SW 1271 (cell line): ENCODE measurements around the gene CEP85L.
A peak's percentile ranks its signal among the peaks of the same experiment; 100 is the strongest.

Source experiments
- DNase-seq, 2 experiments: peaks; one replicate each; lab custom pipeline; 2025; lab: John Stamatoyannopoulos, UW

Gene CEP85L

DNA sequence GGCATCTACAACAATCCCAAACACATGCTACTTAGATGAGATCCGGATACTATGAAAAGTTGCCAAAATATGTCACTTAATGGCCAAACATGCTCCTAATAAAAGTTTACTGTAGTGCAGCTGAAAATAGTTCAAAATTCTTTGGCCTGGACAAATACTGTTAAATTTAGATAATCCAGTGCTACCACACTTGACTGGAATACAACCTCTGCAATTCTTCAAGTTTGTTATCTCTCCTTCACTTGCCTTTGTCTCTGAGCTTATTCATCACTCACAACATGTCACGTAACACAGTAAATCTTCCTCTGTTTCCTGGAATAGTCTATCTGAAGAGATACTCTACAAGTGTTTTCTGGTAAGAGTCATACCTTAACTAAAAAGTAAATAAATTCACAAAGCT lies 113.8 kb downstream of the CEP85L start:
- no peak for DNase-seq

DNA sequence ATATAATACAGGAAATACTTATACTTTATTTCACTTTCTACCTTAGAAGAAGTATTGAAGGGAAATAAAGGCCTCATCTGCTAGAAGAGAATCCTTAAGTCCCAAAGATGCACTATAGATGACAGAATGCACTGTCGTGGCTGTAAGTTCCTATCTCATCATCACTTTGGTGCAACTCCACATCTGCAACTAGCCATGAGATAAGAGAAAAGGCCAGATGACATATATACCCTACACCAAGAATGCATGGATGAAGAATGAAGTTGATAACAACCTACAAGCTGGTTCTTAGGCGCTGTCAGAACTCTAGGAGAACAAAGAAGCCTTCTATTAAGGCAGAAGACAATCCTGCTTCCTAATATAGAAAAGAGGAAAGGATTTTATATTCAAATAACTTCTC lies 114.9 kb downstream of the CEP85L start:
- no peak for DNase-seq

DNA sequence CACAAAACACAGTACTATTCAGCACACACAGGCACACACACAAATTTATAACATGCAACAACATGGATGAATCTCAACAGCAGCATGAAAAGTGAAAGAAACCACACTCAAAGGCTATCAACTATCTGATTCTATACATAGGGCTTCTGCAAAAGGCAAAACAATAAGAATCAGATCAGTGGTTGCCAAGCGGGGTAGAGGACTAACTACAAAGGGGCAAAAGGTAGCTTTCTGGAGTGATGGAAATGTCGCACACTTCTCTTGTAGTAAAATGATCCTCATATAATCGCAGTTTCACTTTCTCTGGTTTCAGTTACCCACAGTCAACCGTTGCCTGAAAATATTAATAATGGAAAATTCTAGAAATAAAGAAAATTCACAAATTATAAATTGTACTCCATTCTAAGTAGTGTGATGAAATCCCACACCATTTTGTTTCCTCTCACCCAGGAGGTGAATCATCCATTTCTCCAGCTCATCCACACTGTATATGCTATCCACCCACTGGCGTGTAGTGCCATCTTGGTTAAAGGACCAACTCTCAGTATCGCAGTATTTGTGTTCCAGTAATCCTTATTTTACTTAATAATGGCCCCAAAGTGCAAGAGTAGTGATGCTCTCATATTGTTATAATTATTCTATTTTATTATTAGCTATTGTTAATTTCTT lies 116.1 kb downstream of the CEP85L start:
- no peak for DNase-seq

DNA sequence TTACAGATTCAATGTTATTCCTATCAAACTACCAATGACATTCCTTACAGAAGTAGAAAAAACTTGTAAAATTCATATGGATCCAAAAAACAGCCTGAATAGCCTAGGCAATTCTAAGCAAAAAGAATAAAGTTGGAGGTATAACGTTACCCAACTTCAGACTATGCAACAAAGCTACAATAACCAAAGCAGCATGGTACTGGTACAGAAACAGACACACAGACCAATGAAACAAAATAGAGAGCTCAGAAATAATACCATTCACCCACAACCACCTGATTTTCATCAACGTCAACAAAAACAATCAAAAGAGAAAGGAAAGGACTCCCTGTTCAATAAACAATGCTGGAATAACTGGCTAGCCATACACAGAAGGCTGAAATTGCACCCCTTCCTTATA lies 120.4 kb downstream of the CEP85L start:
- DNase-seq = no peak

DNA sequence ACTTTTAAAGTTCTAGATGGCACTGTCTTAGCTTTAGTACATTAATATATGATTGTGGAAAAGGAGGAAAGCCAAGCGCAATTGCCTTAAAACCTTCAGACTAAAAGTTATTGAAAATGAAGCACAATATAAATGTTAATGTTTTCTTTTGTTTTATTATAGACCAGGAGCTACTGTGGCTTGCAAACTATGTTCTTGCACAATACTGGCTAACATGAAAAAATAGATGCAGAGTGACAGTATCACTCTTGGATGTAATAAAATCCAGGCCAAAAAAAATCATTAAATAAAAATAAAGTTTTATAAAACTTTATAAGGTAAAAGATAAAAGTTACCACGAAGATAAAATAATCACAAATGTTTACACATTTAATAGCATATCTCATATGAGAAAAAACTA lies 121.6 kb downstream of the CEP85L start:
- DNase-seq = no peak

DNA sequence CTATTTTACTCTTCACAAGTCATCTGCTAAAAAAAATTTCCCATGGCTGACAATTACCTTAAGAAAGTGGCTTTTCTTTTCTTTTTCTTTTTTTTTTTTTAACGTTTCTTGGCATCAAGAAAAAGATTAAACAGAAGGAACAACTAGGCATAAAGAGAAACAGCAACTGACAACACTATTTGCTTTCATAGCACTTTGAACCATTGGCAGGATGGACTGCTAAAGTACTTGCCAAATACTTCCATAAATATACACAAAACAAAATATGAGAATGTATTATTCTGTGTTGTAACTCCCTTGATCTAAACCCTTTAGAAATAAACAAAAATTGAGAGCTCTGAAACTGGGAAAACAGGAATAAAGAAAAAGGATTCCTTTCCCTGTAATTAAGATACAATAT lies 123.3 kb downstream of the CEP85L start:
- DNase-seq = no peak

DNA sequence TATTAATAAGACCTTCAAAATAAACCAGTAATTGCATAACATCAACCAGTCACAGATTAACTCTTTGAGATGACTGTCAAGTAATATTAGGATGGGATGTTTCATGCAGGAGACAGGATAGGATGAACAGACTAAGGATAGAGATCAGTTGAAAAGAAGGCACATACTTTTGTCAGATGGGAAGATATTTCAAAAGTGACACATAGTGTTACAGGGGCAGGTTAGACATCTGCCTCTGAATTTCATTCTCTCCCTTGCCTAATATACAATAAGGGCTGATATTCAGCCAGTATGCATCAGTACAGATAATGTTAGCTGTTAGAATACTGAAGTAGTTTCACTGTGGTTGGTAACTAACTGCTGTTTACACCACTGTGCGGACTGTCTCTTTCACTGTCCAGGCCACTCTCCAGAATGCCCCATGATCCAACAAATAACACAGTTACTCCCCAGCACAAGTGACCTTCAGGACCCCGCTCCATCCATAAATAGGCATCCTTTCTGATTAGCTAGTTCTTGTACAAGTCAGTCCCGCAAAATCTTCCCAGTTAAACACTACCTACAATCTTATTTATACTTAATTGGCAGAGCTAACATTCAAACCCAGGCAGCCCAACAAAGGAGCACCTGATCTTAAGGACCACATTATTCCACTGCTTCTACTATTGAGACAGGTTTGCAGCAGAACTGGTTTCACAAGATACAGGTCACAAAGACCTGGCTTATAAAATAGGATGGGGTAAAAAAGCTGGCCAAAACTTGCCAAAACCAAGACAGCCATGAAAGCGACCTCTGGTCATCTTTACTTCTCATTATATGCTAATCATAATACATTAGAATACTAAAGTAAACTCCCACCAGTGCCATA lies 125.2 kb downstream of the CEP85L start:
- no peak for DNase-seq

DNA sequence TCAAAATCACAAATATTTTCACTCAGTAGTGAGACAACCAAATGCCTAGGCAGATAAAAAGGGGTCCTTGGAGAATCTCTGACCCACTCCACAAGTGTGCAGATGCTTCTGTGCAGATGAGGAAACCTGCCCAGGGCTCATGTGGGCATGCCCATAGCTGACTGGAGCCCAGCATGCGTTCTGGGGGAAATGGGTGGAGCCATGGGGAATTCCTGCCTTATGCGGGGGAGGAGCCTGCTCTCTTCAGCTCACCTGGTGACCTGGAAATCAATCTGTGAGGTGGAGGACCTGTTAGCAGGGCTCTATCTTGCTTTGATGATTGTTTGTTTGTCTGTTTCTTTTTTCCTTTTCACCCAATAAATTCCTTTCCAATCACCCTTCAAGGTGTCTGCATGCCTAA lies 126.7 kb downstream of the CEP85L start:
- DNase-seq = no peak

DNA sequence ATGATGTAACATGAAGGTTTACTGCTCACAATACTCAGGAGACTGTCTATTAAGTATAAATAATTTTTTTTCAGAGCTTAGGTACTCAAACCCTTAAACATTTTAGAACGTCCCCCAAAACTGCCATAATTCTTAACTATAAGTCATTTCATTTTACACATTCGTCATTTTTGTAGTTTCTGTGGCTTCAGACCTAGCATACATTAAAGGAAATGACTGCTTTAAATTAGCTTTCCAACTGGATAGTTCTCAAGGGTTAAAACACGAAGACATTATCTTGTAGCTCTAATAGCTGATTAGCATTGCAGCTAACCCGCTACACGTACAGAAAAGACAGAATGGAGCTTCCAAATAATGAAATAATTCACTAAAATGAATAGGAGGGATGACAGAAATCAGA lies 128.2 kb downstream of the CEP85L start:
- DNase-seq = no peak

DNA sequence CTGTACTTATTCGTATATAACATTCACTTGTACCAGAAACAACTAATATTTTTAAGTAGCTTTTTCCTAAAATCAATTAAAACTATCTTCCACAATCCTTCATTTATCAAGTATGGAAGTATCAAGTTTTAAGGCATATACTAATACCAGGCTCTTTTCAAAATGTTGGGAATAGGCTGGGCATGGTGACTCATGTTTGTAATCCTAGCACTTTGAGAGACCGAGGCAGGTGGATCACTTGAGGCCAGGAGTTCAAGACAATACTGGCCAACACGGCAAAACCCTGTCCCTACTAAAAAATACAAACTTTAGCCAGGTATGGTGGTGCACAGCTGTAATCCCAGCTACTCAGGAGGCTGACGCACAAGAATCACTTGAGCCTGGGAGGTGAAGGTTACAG lies 129.0 kb downstream of the CEP85L start:
- DNase-seq = no peak

DNA sequence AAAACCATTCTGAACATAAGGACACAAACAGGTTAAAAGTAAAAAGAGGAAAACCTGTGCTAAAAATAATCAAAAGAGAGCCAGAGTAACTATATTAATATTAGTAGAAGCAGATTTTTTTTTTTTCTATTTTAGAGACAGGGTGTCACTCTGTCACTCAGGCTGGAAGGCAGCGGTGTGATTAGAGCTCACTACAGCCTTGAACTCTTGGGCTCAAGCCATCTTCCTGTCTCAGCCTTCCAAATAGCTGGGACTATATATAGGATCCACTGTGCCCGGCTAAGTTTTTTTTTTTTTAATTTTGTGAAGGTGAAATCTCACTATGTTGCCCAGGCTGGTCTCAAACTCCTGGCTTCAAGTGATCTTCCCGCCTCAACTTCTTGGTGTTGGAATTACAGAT lies 136.7 kb downstream of the CEP85L start:
- no peak for DNase-seq

DNA sequence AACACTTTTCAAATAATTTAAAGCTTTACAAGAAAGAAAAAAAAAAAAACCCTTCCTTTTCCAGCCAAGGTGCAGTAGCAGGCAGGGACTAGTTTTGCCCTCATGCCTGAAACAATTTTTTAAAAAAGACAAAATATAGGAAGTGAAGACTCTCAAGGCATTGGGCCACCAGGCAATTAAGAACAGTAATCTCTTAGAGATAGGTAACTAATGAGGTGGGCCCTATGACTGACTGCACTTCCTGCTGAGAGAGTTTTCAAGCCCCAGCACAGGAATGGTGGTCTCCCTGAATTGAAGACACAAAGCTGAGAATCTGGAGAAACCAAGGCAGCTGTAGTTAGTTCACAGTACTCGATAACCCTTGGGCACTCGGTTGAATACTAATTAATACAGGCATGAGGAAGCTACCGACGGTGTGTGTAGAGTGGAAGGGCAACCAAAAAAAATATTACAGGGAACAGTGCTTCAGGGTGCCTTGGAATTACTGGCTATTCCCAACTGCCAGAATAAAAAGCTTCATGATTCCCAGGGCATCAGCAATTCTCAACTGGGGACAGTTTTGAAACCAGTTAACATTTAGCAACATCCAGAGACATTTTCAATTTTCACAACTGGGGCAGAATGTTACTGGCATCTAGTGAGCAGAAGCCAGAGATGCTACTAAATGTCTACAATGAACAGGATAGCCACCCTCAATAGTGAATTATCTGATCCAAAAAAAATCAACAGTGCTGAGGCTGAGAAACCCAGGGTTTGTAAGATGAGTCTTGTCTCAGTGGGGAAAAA lies 139.3 kb downstream of the CEP85L start:
- no peak for DNase-seq

DNA sequence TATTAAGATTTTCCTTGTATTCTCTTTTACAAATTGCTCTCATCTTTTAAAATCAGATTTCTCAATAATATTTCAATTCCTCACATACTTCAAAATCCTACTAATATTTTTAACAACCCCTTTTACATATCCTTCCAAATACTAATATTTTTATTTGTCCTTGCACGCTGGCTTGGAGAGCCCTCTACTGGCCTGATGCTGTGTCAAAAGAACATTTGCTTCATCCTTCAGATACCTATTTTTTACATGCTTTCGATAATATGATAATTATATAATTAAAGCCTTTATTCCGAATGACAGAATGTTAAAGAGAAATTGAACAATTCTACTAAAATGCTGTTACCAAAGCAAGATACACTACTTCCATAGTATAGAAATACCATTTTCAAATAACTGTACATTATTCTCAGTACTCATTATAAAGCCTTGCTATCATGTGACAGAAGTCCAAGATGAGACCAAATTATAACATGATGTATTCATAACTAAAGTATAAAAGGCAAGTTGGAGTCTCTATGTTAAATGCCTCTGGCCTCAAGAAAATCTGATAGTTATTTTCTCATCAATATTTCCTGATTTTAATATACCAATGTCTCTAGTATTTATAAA lies 142.3 kb downstream of the CEP85L start:
- peak in 1 of 2 experiments; percentile 28 for DNase-seq

DNA sequence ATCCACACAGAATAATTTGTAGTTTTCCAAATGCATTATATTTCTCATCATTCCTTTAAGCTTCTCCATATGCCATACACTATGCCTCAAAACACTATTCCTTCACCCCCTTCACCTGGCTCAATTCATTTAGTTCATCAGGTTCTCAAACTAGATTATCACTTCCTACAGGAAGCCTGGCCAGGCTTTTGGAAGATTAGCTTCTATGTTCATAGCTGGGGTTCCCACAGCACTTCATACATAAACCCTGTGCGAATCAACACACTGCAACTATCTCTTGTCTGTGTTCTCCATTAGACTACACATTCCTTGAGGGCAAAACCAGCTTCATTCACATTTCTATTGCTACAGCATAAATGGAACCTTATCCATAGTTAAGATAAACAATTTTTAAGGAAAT lies 143.8 kb downstream of the CEP85L start:
- DNase-seq = no peak

DNA sequence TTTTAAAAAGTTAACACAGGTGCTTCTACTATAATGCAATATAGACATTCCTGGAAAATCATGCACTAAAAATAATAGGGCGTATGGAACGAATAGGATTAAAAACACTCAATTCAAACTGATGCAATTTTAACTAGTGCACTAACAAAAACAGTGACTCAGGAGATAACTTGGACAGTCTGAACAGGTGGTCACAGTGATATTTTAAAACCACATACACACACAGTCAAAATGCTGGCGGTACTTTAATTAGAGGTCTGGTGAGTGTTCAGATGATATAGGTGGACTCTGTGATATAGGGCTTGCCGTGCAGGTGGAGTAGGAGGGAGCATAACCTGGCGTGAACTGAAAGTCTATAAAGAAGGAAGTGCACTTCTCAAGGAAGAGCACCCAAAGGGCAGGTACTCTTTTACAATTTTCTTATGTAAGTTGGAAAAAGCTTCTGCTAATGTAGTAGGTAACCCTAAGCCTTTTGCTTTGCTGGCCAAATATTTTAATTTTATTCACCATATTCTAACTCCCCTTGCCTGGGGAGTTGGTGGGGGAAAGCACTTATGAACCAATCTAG lies 145.2 kb downstream of the CEP85L start:
- DNase-seq = no peak

DNA sequence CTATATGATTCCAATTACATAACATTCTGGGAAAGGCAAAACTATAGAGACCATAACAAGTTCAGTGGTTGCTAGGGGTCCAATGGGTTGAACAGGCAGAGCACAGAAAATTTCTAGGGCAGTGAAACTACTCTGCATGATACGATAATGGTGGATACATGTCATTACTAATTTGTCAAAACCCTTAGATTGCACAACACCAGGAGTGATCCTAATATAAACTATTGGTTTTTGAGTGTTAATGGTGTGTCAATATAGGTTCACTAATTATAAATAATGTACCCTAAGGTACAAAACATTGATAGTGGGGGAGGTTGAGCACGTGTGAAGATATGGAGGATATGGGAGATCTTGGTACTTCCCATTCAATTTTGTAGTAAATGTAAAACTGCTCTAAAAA lies 145.7 kb downstream of the CEP85L start:
- no peak for DNase-seq

DNA sequence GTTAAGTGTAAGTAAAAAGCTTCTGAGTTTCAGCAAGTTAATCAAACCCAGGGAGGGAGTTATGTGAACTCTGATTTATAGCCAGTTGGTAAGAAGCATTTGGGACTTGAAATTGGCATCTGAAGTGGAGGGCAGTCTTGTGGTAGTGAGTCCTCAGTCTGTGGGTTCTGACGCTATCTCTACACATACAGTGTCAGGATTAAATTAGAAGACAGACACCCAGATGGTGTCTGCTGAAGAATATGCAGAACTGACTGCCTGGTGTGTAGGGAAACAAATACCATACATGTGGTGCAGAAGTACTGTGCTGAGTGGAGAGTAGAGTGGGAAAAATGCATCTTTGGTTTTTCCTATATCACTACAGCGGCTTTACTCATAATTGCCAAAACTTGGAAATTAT lies 146.8 kb downstream of the CEP85L start:
- DNase-seq = no peak

DNA sequence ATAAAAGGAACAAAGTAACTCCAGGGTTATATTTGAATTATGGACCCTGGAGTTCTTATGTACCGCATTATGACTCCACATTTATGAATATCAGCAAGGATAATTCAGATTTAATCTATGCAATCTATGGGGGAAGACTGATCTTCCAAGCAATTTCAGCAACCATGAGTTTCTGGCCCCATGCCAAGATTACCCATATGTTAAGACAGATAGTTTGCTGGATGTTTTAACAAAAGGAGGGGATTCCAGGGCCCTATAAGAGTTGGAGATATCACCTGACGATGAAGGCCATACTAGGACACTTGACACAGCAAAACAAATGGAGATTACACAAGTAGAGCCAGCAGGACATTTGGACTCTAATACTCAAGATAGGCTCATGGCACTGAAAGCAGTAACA lies 149.2 kb downstream of the CEP85L start:
- no peak for DNase-seq

DNA sequence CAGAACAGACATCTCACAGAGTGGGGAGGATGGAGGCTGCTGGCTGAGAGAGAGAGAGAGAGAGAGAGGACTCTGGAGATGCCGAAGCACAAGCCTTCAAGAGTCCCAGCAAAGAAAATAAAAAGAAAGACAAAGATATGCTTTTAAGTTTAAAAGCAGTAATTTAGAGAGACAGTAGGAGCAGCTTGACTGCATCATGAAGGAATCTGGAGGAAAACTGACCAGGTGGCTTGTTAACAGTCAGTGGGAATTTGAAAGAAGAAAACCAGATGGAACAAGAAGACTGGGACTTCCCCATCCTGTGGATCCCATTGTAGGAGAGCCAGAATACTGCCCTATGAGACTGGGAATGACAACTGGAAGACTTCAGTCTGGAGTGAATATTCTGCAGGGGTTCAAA lies 149.6 kb downstream of the CEP85L start:
- DNase-seq = no peak

DNA sequence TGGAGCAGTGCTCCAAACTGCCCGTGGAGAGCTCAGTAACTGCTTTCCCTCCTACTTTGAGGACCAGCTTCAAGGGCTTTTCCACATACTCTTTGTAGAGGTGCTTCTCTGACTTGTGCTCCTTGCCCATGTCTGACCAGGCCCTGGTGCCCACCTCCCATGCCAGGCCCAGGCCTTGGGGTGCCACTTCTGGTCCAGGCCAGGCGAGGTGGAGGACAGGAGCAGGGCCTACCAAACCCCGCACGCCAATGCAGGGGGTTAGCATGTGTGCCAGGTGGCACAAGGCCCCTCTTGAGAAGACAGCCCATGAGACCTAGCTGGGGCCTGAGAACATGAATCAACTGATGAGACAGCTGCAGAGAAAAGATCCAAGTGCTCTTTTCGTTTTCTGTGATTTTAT lies 150.3 kb downstream of the CEP85L start:
- DNase-seq = no peak

DNA sequence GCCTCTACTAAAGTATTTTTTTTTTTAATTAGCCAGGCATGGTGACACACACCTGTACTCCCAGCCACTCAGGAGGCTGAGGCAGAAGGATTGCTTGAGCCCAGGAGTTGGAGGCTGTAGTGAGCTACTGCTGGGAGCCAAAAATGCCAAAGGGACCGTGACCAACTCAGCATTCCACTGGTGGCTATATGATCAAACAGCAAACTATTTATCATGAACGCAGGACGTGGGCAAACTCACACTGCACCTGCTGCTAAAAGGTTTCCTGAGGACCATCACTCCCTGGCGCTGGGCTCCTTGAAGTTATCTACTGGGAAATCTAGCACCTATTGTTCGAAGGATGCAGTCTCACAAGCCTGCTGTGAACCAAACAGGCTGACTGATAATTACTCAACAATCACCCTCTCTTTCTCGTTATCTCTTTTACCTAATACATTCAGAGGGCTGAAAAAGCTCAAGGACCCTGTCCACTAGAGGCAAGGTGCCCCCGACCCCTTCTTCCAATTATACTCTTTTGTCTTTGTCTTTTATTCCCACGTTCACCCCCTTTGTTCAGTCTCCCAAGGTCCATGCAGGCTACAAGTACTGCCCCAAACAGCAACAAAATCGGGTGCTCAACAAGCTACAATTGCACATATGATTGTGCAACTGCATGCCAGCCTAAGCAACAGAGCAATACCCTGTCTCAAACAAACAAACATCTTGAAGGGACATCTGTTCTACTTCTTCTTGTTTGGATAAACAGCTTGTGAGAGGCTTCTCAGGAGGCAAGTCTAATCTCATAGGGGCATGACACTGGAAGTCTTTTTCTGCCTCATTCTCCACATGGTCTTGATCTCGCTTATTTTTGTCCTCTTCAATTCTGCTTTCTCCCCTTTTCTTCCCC lies 151.0 kb downstream of the CEP85L start:
- DNase-seq = no peak
